ENCODE results near the gene TRDN. TPM values are rescaled to one million over a fixed set of nuclear protein-coding genes. Genes with fewer than 3 reads are reported as not detected.
A peak's percentile ranks its signal among the peaks of the same experiment; 100 is the strongest.

TRDN gene
- total RNA-seq, 1 donor from 2014 or later: not detected

- TF ChIP-seq CTCF (IDR thresholded peaks at IDR 0.05; ENCODE audit: insufficient read depth, low read length, severe bottlenecking): no peak
- Histone ChIP-seq H3K36me3 (ENCODE audit: control insufficient read depth, insufficient read depth, low read length) (no peaks in the 10 kb centered on the region), H3K27me3 (ENCODE audit: control insufficient read depth, insufficient read depth, low read length) (no peaks in the 10 kb centered on the region), H3K4me3 (ENCODE audit: low read depth, low read length) (no peak overlapping the region)
- FAIRE-seq: no peak
- no peak for DNase-seq (ENCODE audit: low read depth)
These were observed 272.8 kb downstream of the TRDN start for GRCh38 chr6:123363912-123364311.

GRCh38 chr6:123360359-123360758 lies 276.4 kb downstream of the TRDN start:
- DNase-seq (ENCODE audit: low read depth): no peak
- no peak overlapping the region for H3K4me3 ChIP-seq (ENCODE audit: low read depth, low read length)
- H3K36me3 ChIP-seq (ENCODE audit: control insufficient read depth, insufficient read depth, low read length): no peaks in the 10 kb centered on the region
- FAIRE-seq: peak; percentile 99
- no peaks in the 10 kb centered on the region for H3K27me3 ChIP-seq (ENCODE audit: control insufficient read depth, insufficient read depth, low read length)
- TF ChIP-seq CTCF (IDR thresholded peaks at IDR 0.05; ENCODE audit: insufficient read depth, low read length, severe bottlenecking): no peak

GRCh38 chr6:123352705-123353104 lies 284.0 kb downstream of the TRDN start:
- no peaks in the 10 kb centered on the region for H3K27me3 ChIP-seq (ENCODE audit: control insufficient read depth, insufficient read depth, low read length)
- H3K36me3 ChIP-seq (ENCODE audit: control insufficient read depth, insufficient read depth, low read length): no peaks in the 10 kb centered on the region
- FAIRE-seq (no peak), DNase-seq (ENCODE audit: low read depth) (no peak)
- no peak for TF ChIP-seq CTCF (IDR thresholded peaks at IDR 0.05; ENCODE audit: insufficient read depth, low read length, severe bottlenecking)
- no peak overlapping the region for H3K4me3 ChIP-seq (ENCODE audit: low read depth, low read length)

GRCh38 chr6:123352279-123352678 lies 284.5 kb downstream of the TRDN start:
- Histone ChIP-seq H3K36me3 (ENCODE audit: control insufficient read depth, insufficient read depth, low read length) (no peaks in the 10 kb centered on the region), H3K27me3 (ENCODE audit: control insufficient read depth, insufficient read depth, low read length) (no peaks in the 10 kb centered on the region), H3K4me3 (ENCODE audit: low read depth, low read length) (no peak overlapping the region)
- TF ChIP-seq CTCF (IDR thresholded peaks at IDR 0.05; ENCODE audit: insufficient read depth, low read length, severe bottlenecking): no peak
- FAIRE-seq (no peak), DNase-seq (ENCODE audit: low read depth) (no peak)

GRCh38 chr6:123343836-123344235 lies 292.9 kb downstream of the TRDN start:
- FAIRE-seq (no peak), DNase-seq (ENCODE audit: low read depth) (no peak)
- Histone ChIP-seq H3K4me3 (ENCODE audit: low read depth, low read length) (no peak overlapping the region), H3K36me3 (ENCODE audit: control insufficient read depth, insufficient read depth, low read length) (no peaks in the 10 kb centered on the region), H3K27me3 (ENCODE audit: control insufficient read depth, insufficient read depth, low read length) (no peaks in the 10 kb centered on the region)
- no peak for TF ChIP-seq CTCF (IDR thresholded peaks at IDR 0.05; ENCODE audit: insufficient read depth, low read length, severe bottlenecking)

GRCh38 chr6:123338394-123338793 lies 298.4 kb downstream of the TRDN start:
- TF ChIP-seq CTCF (IDR thresholded peaks at IDR 0.05; ENCODE audit: insufficient read depth, low read length, severe bottlenecking): no peak
- Histone ChIP-seq H3K4me3 (ENCODE audit: low read depth, low read length) (no peak overlapping the region), H3K36me3 (ENCODE audit: control insufficient read depth, insufficient read depth, low read length) (no peaks in the 10 kb centered on the region), H3K27me3 (ENCODE audit: control insufficient read depth, insufficient read depth, low read length) (no peaks in the 10 kb centered on the region)
- DNase-seq (ENCODE audit: low read depth) (no peak), FAIRE-seq (no peak)
